IMR-90 (cell line): ENCODE data around the gene CFL2. TPM values are rescaled to one million over a fixed set of nuclear protein-coding genes. Genes with fewer than 3 reads are reported as not detected.
A peak's percentile ranks its signal among the peaks of the same experiment; 100 is the strongest.

Experiments used
- ATAC-seq: fragments of 200-7000 bp; cut with Tn5 transposase; 2 replicates; pipeline ENCODE4 v1.9.1; 2020; ENCODE audit warnings: low read depth, mild to moderate bottlenecking, moderate library complexity
- BruUV-seq: library from RNA; stranded (reverse); fragments of 400-500 nt; replicated peaks from 2 replicates; lab custom pipeline; 2021; lab: Mats Ljungman, UMichigan
- CTCF ChIA-PET: fragments of 300-600 bp; formaldehyde crosslinking; extraction: SDS; loops from one replicate; lab custom pipeline; 2021; ENCODE audit warnings: antibody characterized with exemption; lab: Yijun Ruan, JAX
- POLR2A ChIA-PET: fragments of 300-600 bp; sonication (Branson Sonifier 250); formaldehyde crosslinking; loops from one replicate; lab custom pipeline; 2022; ENCODE audit warnings: antibody characterized with exemption; ENCODE audit not compliant: unreplicated experiment; lab: Charles Lee
- DNase-seq: peaks from one replicate; pipeline ENCODE4 v3.0.0; 2013
- H2AFZ ChIP-seq: replicated peaks from 2 replicates; pipeline ENCODE3; 2013; ENCODE audit warnings: low read length, mild to moderate bottlenecking; ENCODE audit not compliant: poor library complexity
- H2AK5ac ChIP-seq: 2 replicates; pipeline ENCODE4 v1.6.1; 2013; ENCODE audit warnings: low read depth, low read length, inconsistent platforms
- H2AK9ac ChIP-seq: replicated peaks from 2 replicates; pipeline ENCODE3; 2013; ENCODE audit warnings: mild to moderate bottlenecking, low read depth, low read length, moderate library complexity; ENCODE audit not compliant: poor library complexity
- H2BK120ac ChIP-seq: 2 replicates; pipeline ENCODE4 v1.6.1; 2013; ENCODE audit warnings: low read depth, low read length, inconsistent platforms
- H2BK15ac ChIP-seq: 3 replicates; pipeline ENCODE4 v1.6.1; 2013; ENCODE audit warnings: low read depth, low read length, inconsistent platforms
- H2BK20ac ChIP-seq: 2 replicates; pipeline ENCODE4 v1.6.1; 2013; ENCODE audit warnings: low read depth, mild to moderate bottlenecking, inconsistent platforms, low read length, moderate library complexity
- H2BK5ac ChIP-seq: 2 replicates; pipeline ENCODE4 v1.6.1; 2013; ENCODE audit warnings: mild to moderate bottlenecking, low read depth, low read length, inconsistent platforms; ENCODE audit not compliant: poor library complexity, severe bottlenecking
- H3K14ac ChIP-seq: replicated peaks from 2 replicates; pipeline ENCODE4 v1.6.1; 2013; ENCODE audit warnings: low read depth, low read length, inconsistent platforms
- H3K18ac ChIP-seq: 2 replicates; pipeline ENCODE4 v1.6.1; 2013; ENCODE audit warnings: low read depth, low read length, control low read depth
- H3K23ac ChIP-seq: 2 replicates; pipeline ENCODE4 v1.6.1; 2013; ENCODE audit warnings: low read depth, low read length, inconsistent platforms
- H3K27ac ChIP-seq: 2 replicates; pipeline ENCODE4 v1.5.1; 2013; ENCODE audit warnings: mild to moderate bottlenecking, control low read depth, low read length; ENCODE audit not compliant: insufficient read depth
- H3K27me3 ChIP-seq: 2 replicates; pipeline ENCODE4 v1.6.1; 2013; ENCODE audit warnings: low read length; ENCODE audit not compliant: control insufficient read depth, insufficient read depth
- H3K36me3 ChIP-seq: 2 replicates; pipeline ENCODE4 v1.6.1; 2013; ENCODE audit warnings: low read length, mixed read lengths; ENCODE audit not compliant: control insufficient read depth, insufficient read depth
- H3K4ac ChIP-seq: 2 replicates; pipeline ENCODE4 v1.6.1; 2013; ENCODE audit warnings: low read depth, low read length, inconsistent platforms
- H3K4me1 ChIP-seq: 2 replicates; pipeline ENCODE4 v1.6.1; 2013; ENCODE audit warnings: low read length, mixed read lengths; ENCODE audit not compliant: control insufficient read depth, insufficient read depth
- H3K4me2 ChIP-seq: 2 replicates; pipeline ENCODE4 v1.6.1; 2013; ENCODE audit warnings: low read depth, mild to moderate bottlenecking, control low read depth, low read length, moderate library complexity
- H3K4me3 ChIP-seq: 2 replicates; pipeline ENCODE4 v1.5.1; 2013; ENCODE audit warnings: low read depth, mild to moderate bottlenecking, control low read depth, low read length, moderate library complexity; ENCODE audit not compliant: insufficient read depth
- H3K56ac ChIP-seq: 2 replicates; pipeline ENCODE4 v1.6.1; 2013; ENCODE audit warnings: low read length, inconsistent platforms; ENCODE audit not compliant: insufficient read depth; ENCODE audit errors: extremely low read depth
- H3K79me1 ChIP-seq, 2 experiments: 2 replicates each; pipeline ENCODE4 v1.6.1; 2013; ENCODE audit warnings: low read length in 2 of 2, inconsistent platforms in 1 of 2, low read depth in 1 of 2
- H3K9ac ChIP-seq: 2 replicates; pipeline ENCODE4 v1.6.1; 2013; ENCODE audit warnings: low read depth, low read length, control low read depth
- H3K9me1 ChIP-seq: 2 replicates; pipeline ENCODE4 v1.6.1; 2013; ENCODE audit warnings: low read length, inconsistent platforms; ENCODE audit not compliant: insufficient read depth
- H3K9me3 ChIP-seq: 2 replicates; pipeline ENCODE4 v1.6.1; 2013; ENCODE audit warnings: low read length; ENCODE audit not compliant: control insufficient read depth, insufficient read depth
- H4K20me1 ChIP-seq: 2 replicates; pipeline ENCODE4 v1.6.1; 2013; ENCODE audit warnings: low read length, inconsistent platforms; ENCODE audit not compliant: insufficient read depth
- H4K5ac ChIP-seq: 2 replicates; pipeline ENCODE4 v1.6.1; 2013; ENCODE audit warnings: mild to moderate bottlenecking, low read depth, low read length, control low read depth
- H4K8ac ChIP-seq, 2 experiments: 2 replicates each; pipeline ENCODE4 v1.6.1; 2013; ENCODE audit warnings: low read depth in 2 of 2, low read length in 2 of 2, control low read depth in 1 of 2, inconsistent platforms in 1 of 2
- H4K91ac ChIP-seq: 2 replicates; pipeline ENCODE4 v1.6.1; 2013; ENCODE audit warnings: low read depth, low read length, inconsistent platforms; ENCODE audit not compliant: insufficient read depth
- BHLHE40 ChIP-seq: fragments of 150-350 bp; IDR thresholded peaks from 2 replicates; pipeline ENCODE4 v1.6.1; 2016; ENCODE audit warnings: mild to moderate bottlenecking, low read depth, low read length
- CEBPB ChIP-seq: IDR thresholded peaks from 2 replicates; pipeline ENCODE4 v1.6.1; 2012; ENCODE audit warnings: low read depth, low read length, improper control_type of control experiment
- CHD1 ChIP-seq: IDR thresholded peaks from 2 replicates; pipeline ENCODE4 v1.6.1; 2012; ENCODE audit warnings: low read depth, low read length, improper control_type of control experiment
- ELK1 ChIP-seq: fragments of 150-350 bp; IDR thresholded peaks from 2 replicates; pipeline ENCODE4 v1.6.1; 2016; ENCODE audit warnings: low read depth, mild to moderate bottlenecking, low read length, moderate library complexity, borderline replicate concordance
- FOS ChIP-seq: fragments of 150-350 bp; IDR thresholded peaks from 2 replicates; pipeline ENCODE4 v1.6.1; 2016; ENCODE audit warnings: low read depth, low read length
- MAFK ChIP-seq: IDR thresholded peaks from 2 replicates; pipeline ENCODE4 v1.6.1; 2012; ENCODE audit warnings: low read depth, low read length, improper control_type of control experiment
- MAZ ChIP-seq: IDR thresholded peaks from 2 replicates; pipeline ENCODE4 v1.6.1; 2012; ENCODE audit warnings: low read depth, mild to moderate bottlenecking, low read length, improper control_type of control experiment, moderate library complexity, borderline replicate concordance
- MXI1 ChIP-seq: IDR thresholded peaks from 2 replicates; pipeline ENCODE4 v1.6.1; 2012; ENCODE audit warnings: low read depth, mild to moderate bottlenecking, low read length, moderate library complexity, borderline replicate concordance
- NFE2L2 ChIP-seq: fragments of 150-350 bp; IDR thresholded peaks from 2 replicates; pipeline ENCODE4 v1.6.1; 2016; ENCODE audit warnings: low read depth, mild to moderate bottlenecking, low read length
- RAD21 ChIP-seq: IDR thresholded peaks from 2 replicates; pipeline ENCODE4 v1.6.1; 2012; ENCODE audit warnings: low read length, improper control_type of control experiment
- SMC3 ChIP-seq: fragments of 150-350 bp; IDR thresholded peaks from 2 replicates; pipeline ENCODE4 v1.6.1; 2016; ENCODE audit warnings: low read depth, mild to moderate bottlenecking, antibody characterized with exemption, low read length, moderate library complexity
- USF2 ChIP-seq: fragments of 150-350 bp; IDR thresholded peaks from 2 replicates; pipeline ENCODE4 v1.6.1; 2017; ENCODE audit warnings: mild to moderate bottlenecking, antibody characterized with exemption, low read length, low read depth
- WGBS, 2 experiments: methylation state at CpG; one replicate each; pipeline versions ENCODE4 v1.1.5 to v1.1.7; 2013; ENCODE audit warnings: missing lambda C conversion rate in 2 of 2; ENCODE audit not compliant: insufficient read length in 1 of 2; ENCODE audit errors: extremely low coverage in 2 of 2; 5-methylcytosine and 5-hydroxymethylcytosine counted together
- dilution Hi-C: fragments of 300-500 bp; cut with HindIII; formaldehyde crosslinking; loops from one replicate; pipeline ENCODE4 v1.14.3; 2018; ENCODE audit warnings: low sequenced_read_pairs; ENCODE audit not compliant: unreplicated experiment
- in situ Hi-C: fragments of 300-500 bp; cut with MboI; formaldehyde crosslinking; loops from 3 replicates; pipeline ENCODE4 v1.14.3; 2019; ENCODE audit warnings: low sequenced_read_pairs, inconsistent platforms, mixed read lengths
- intact Hi-C: fragments of 100-400 bp; cut with micrococcal nuclease; formaldehyde crosslinking; loops from 2 replicates; pipeline ENCODE4 v1.10.0; 2022
- polyA plus RNA-seq, 3 experiments: library from polyadenylated mRNA; depleted of rRNA; stranded (reverse); fragments of >200 nt; gene quantifications; 2 replicates each; pipeline ENCODE4 v1.2.3, GENCODE V29; 2012; ENCODE audit warnings: low replicate concordance in 1 of 3
- total RNA-seq: library from RNA; depleted of rRNA; stranded (reverse); fragments of >200 nt; gene quantifications from 2 replicates; pipeline ENCODE4 v1.2.3, GENCODE V29; 2012

The CFL2 gene
- total and polyA plus RNA-seq, 2 of the 4 experiments (the other 2 are of a cell fraction), result 106 to 151 TPM

GRCh38 chr14:34710744-34711143 lies 3.6 kb downstream of the CFL2 start:
- intact Hi-C loops (no loop called here), in situ Hi-C loops (no loop called here), dilution Hi-C loops (no loop called here)
- Histone ChIP-seq H2BK20ac (peak overlapping the region; percentile 69; the same call in 1 of the 2 replicates), H4K20me1 (0 out of 2 replicates have a peak, but pooled peaks cover 7% of the 10 kb centered on the region), H3K9me3 (no peaks in the 10 kb centered on the region), H2AK9ac (no peak overlapping the region), H3K4ac (peak overlapping the region; percentile 70; the same call in 1 of the 2 replicates), H3K36me3 (peaks cover 7% of the 10 kb centered on the region), H2AK5ac (no peak overlapping the region), H4K91ac (peak overlapping the region; percentile 21; the same call in 1 of the 2 replicates), H3K23ac (0 out of 2 replicates have a peak overlapping the region, but pooled peaks have one; percentile 84), H2BK120ac (peak overlapping the region; percentile 80; the same call in 1 of the 2 replicates), H3K56ac (peak overlapping the region; percentile 66; the same call in 1 of the 2 replicates), H3K14ac (peak overlapping the region; percentile 85), H4K5ac (no peak overlapping the region; the same call in 1 of the 2 replicates), H3K27ac (peak overlapping the region; percentile 34; the same call in 1 of the 2 replicates), H2AFZ (no peak overlapping the region), H3K27me3 (no peaks in the 10 kb centered on the region), H3K79me1 (peaks cover 9 to 38% of the 10 kb centered on the region in 2 experiments; a peak in 3 of 4 replicates), H2BK15ac (no peak overlapping the region; the same call in 2 of the 3 replicates), H3K9ac (no peak overlapping the region), H3K4me3 (no peak overlapping the region), H4K8ac (peak overlapping the region in 1 of 2 experiments; percentile 64; a peak in 2 of 4 replicates), H3K9me1 (peaks cover 3% of the 10 kb centered on the region; the same call in 1 of the 2 replicates), H3K18ac (peak overlapping the region; percentile 56; the same call in 1 of the 2 replicates), H2BK5ac (peak overlapping the region; percentile 95), H3K4me1 (peaks cover 4% of the 10 kb centered on the region), H3K4me2 (peak overlapping the region; percentile 51; the same call in 1 of the 2 replicates)
- POLR2A ChIA-PET, result interaction anchor here (1.4 kb wide), 1 partner anchor 11 kb away, joined by 7 read pairs; no protein-coding TSS in a partner anchor
- DNase-seq (peak; percentile 66), ATAC-seq (no peak)
- no TSS peak for BruUV-seq
- no CpG with 5 or more reads among the region's 2 CpGs for WGBS, 2 experiments
- TF ChIP-seq CEBPB, result no peak
- no peak for TF ChIP-seq CHD1
- no peak for TF ChIP-seq BHLHE40
- TF ChIP-seq ELK1, result no peak
- no peak for TF ChIP-seq FOS
- no peak for TF ChIP-seq USF2
- no peak for TF ChIP-seq RAD21
- no peak for TF ChIP-seq MXI1
- TF ChIP-seq NFE2L2, result no peak
- no peak for TF ChIP-seq MAZ
- TF ChIP-seq MAFK, result no peak
- TF ChIP-seq SMC3, result no peak
- CTCF ChIA-PET, result interaction anchor here (0.6 to 3.5 kb wide), 4 partner anchors 11 to 38 kb away, joined by 3 to 11 read pairs (median 5); no protein-coding TSS in a partner anchor
